GM19463 (cell line): Measurements from ENCODE around the gene ARFGAP2.
"Not testable (repeated sequence)": the region's sequence is repeated elsewhere in the genome, so short reads cannot be mapped to it uniquely, and the experiment has no call there.

Experiments used
- ATAC-seq: cut with Tn5 transposase; IDR thresholded peaks from one replicate; pipeline ENCODE4 v1.9.1; 2021; ENCODE audit warnings: mild to moderate bottlenecking, moderate library complexity; ENCODE audit not compliant: unreplicated experiment

The ARFGAP2 gene

GRCh38 chr11:47118958-47119688 is 57.6 kb downstream of the ARFGAP2 start:
- not testable (repeated sequence) for ATAC-seq
